K562 (cell line): ENCODE results near the gene CABYR. TPM values are rescaled to one million over a fixed set of nuclear protein-coding genes. Genes with fewer than 3 reads are reported as not detected.

Experiments used
- ATAC-seq: fragments of 200-7000 bp; cut with Tn5 transposase; 3 replicates; pipeline ENCODE4 v1.9.1; 2020; ENCODE audit warnings: moderate library complexity
- BruUV-seq: library from RNA; stranded (reverse); fragments of 400-500 nt; replicated peaks from 2 replicates; lab custom pipeline; 2021; lab: Mats Ljungman, UMichigan
- CTCF ChIA-PET: fragments of 300-600 bp; formaldehyde crosslinking; extraction: SDS; loops from one replicate; lab custom pipeline; 2021; ENCODE audit warnings: low intra/inter-chr PET ratio; lab: Yijun Ruan, JAX
- POLR2A ChIA-PET: fragments of 300-600, 350-650 bp; sonication (Branson Sonifier 250); formaldehyde crosslinking; extraction: SDS; loops from one replicate; lab custom pipeline; 2021; ENCODE audit warnings: antibody characterized with exemption, inconsistent platforms; lab: Yijun Ruan, JAX
- DNase-seq, 4 experiments: peaks; one replicate each; pipeline versions ENCODE4 v3.0.0 to v3.0.0-alpha.2; 2011 to 2018; ENCODE audit warnings: low spot score in 3 of 4, mixed read lengths in 3 of 4; ENCODE audit errors: extremely low read depth in 1 of 4
- FAIRE-seq: peaks from 2 replicates; lab custom pipeline; 2011; peaks lifted over from hg19 to GRCh38; lab: Jason Lieb, UNC
- H2AFZ ChIP-seq: 2 replicates; pipeline ENCODE4 v1.6.0; 2011; ENCODE audit warnings: low read depth, low read length, control low read depth, inconsistent platforms
- H3K27ac ChIP-seq: fragments of 200-600 bp; 3 replicates; pipeline ENCODE4 v1.8.0; 2011; ENCODE audit warnings: low read depth, mild to moderate bottlenecking, control low read depth, inconsistent platforms, low read length, moderate library complexity, mixed read lengths; ENCODE audit errors: extremely low read depth
- H3K27me3 ChIP-seq, 2 experiments: fragments of 300-600 bp in 1 of 2; 2 replicates in 1 of 2; 3 replicates in 1 of 2; pipeline versions ENCODE4 v1.6.0 to v1.8.0; 2011; ENCODE audit warnings: inconsistent platforms in 2 of 2, low read length in 2 of 2, mild to moderate bottlenecking in 1 of 2, mixed read lengths in 1 of 2, moderate library complexity in 1 of 2; ENCODE audit not compliant: control insufficient read depth in 2 of 2, insufficient read depth in 2 of 2
- H3K36me3 ChIP-seq: fragments of 300-600 bp; 3 replicates; pipeline ENCODE4 v1.8.0; 2011; ENCODE audit warnings: mild to moderate bottlenecking, low read length, inconsistent platforms; ENCODE audit not compliant: control insufficient read depth, insufficient read depth
- H3K4me1 ChIP-seq, 2 experiments: fragments of 200-600 bp in 1 of 2; replicated peaks in 1 of 2; 2 replicates in 1 of 2; 3 replicates in 1 of 2; pipeline versions ENCODE4 v1.5.1 to v1.8.0; 2011; ENCODE audit warnings: inconsistent platforms in 2 of 2, low read length in 2 of 2, mild to moderate bottlenecking in 1 of 2, mixed read lengths in 1 of 2, moderate library complexity in 1 of 2; ENCODE audit not compliant: control insufficient read depth in 2 of 2, insufficient read depth in 2 of 2
- H3K4me2 ChIP-seq: 2 replicates; pipeline ENCODE4 v1.6.1; 2011; ENCODE audit warnings: low read length, control low read depth, inconsistent platforms, mixed read lengths; ENCODE audit not compliant: insufficient read depth
- H3K4me3 ChIP-seq: fragments of 200-600 bp; sonication (generic), shearing (Covaris generic); 2 replicates; pipeline ENCODE4 v1.5.1; 2016; ENCODE audit warnings: control low read depth, inconsistent platforms
- H3K79me2 ChIP-seq: fragments of 200-600 bp; 3 replicates; pipeline ENCODE4 v1.8.0; 2011; ENCODE audit warnings: low read length, inconsistent platforms; ENCODE audit not compliant: control insufficient read depth, insufficient read depth
- H3K9ac ChIP-seq, 2 experiments: 2 replicates each; pipeline versions ENCODE4 v1.6.0 to v1.6.1; 2011; ENCODE audit warnings: low read depth in 2 of 2, low read length in 2 of 2, control low read depth in 1 of 2, inconsistent platforms in 1 of 2, mild to moderate bottlenecking in 1 of 2, mixed read lengths in 1 of 2; ENCODE audit not compliant: insufficient read depth in 1 of 2
- H3K9me1 ChIP-seq: one replicate; pipeline ENCODE4 v1.6.0; 2011; ENCODE audit warnings: inconsistent platforms, mild to moderate bottlenecking, low read length, moderate library complexity; ENCODE audit not compliant: control insufficient read depth, insufficient read depth
- H3K9me3 ChIP-seq: replicated peaks from 2 replicates; pipeline ENCODE4 v1.5.1; 2011; ENCODE audit warnings: low read depth, low read length, inconsistent platforms; ENCODE audit not compliant: control insufficient read depth, insufficient read depth
- H4K20me1 ChIP-seq: replicated peaks from 2 replicates; pipeline ENCODE4 v1.6.1; 2011; ENCODE audit warnings: low read length, inconsistent platforms, mixed read lengths; ENCODE audit not compliant: control insufficient read depth, insufficient read depth
- ARID2 ChIP-seq: fragments of 450-650 bp; IDR thresholded peaks from 2 replicates; pipeline ENCODE4 v1.6.1; 2017; ENCODE audit warnings: antibody characterized with exemption, mild to moderate bottlenecking
- ATF3 ChIP-seq, 2 experiments: fragments of 450-650 bp in 1 of 2; sonication (generic) in 1 of 2; formaldehyde crosslinking in 1 of 2; IDR thresholded peaks in 1 of 2; conservative IDR thresholded peaks in 1 of 2; 2 replicates each; pipeline versions ENCODE4 v1.6.1 to v1.8.1; 2016 to 2023; ENCODE audit warnings: mild to moderate bottlenecking in 2 of 2, moderate library complexity in 2 of 2, inconsistent platforms in 1 of 2, missing genetic modification reagents in 1 of 2
- DNMT1 ChIP-seq: fragments of 450-650 bp; IDR thresholded peaks from 2 replicates; pipeline ENCODE4 v1.6.1; 2016; ENCODE audit warnings: antibody characterized with exemption, mild to moderate bottlenecking
- ESRRB ChIP-seq: fragments of 250-450 bp; sonication (Bioruptor Pico); IDR thresholded peaks from 2 replicates; pipeline ENCODE4 v1.5.0; 2020; ENCODE audit warnings: mild to moderate bottlenecking, moderate library complexity, borderline replicate concordance
- GABPB1 ChIP-seq: sonication (generic); formaldehyde crosslinking; IDR thresholded peaks from 2 replicates; pipeline ENCODE4 v1.8.0; 2022; ENCODE audit warnings: mild to moderate bottlenecking, missing genetic modification reagents
- HLTF ChIP-seq: fragments of 450-650 bp; IDR thresholded peaks from 2 replicates; pipeline ENCODE4 v1.6.1; 2016
- IRF2 ChIP-seq: sonication (generic); formaldehyde crosslinking; IDR thresholded peaks from 2 replicates; pipeline ENCODE4 v1.8.1; 2022; ENCODE audit warnings: mild to moderate bottlenecking, missing genetic modification reagents
- NCOA4 ChIP-seq: fragments of 450-650 bp; IDR thresholded peaks from 2 replicates; pipeline ENCODE4 v1.6.1; 2018; ENCODE audit warnings: mild to moderate bottlenecking; ENCODE audit not compliant: partially characterized antibody
- PPARD ChIP-seq: fragments of 250-450 bp; sonication (Bioruptor Pico); IDR thresholded peaks from 2 replicates; pipeline ENCODE4 v1.8.0; 2022; ENCODE audit warnings: inconsistent platforms, mild to moderate bottlenecking, moderate library complexity
- RUNX1 ChIP-seq: sonication (generic); IDR thresholded peaks from 2 replicates; pipeline ENCODE4 v1.6.1; 2016; ENCODE audit warnings: antibody characterized with exemption, low read depth
- SREBF2 ChIP-seq: sonication (generic); formaldehyde crosslinking; IDR thresholded peaks from 2 replicates; pipeline ENCODE4 v1.4.0; 2020; ENCODE audit warnings: mild to moderate bottlenecking, missing genetic modification reagents
- TBP ChIP-seq: optimal IDR thresholded peaks from 2 replicates; pipeline ENCODE3; 2011; ENCODE audit warnings: low read depth, low read length, improper control_type of control experiment
- TEAD1 ChIP-seq, 2 experiments: fragments of 450-650 bp in 1 of 2; sonication (generic) in 1 of 2; formaldehyde crosslinking; IDR thresholded peaks; 2 replicates each; pipeline versions ENCODE4 v1.4.0 to v1.8.0; 2020 to 2022; ENCODE audit warnings: mild to moderate bottlenecking in 2 of 2, missing genetic modification reagents in 1 of 2
- ZC3H11A ChIP-seq: IDR thresholded peaks from 2 replicates; pipeline ENCODE4 v1.6.1; 2012; ENCODE audit warnings: low read depth, low read length, improper control_type of control experiment
- ZC3H8 ChIP-seq: fragments of 450-650 bp; IDR thresholded peaks from 2 replicates; pipeline ENCODE4 v1.6.1; 2017
- ZNF24 ChIP-seq: fragments of 450-650 bp; IDR thresholded peaks from 2 replicates; pipeline ENCODE4 v1.6.1; 2016
- ZNF316 ChIP-seq: fragments of 450-650 bp; IDR thresholded peaks from 2 replicates; pipeline ENCODE4 v1.6.1; 2016
- ZNF551 ChIP-seq: fragments of 250-450 bp; sonication (Bioruptor Pico); IDR thresholded peaks from 2 replicates; pipeline ENCODE4 v1.5.0; 2021; ENCODE audit warnings: mild to moderate bottlenecking, moderate library complexity
- WGBS: fragments of 100-300 bp; shearing (Covaris generic); methylation state at CpG from one replicate; pipeline ENCODE4 v1.1.6; 2016; ENCODE audit warnings: low coverage, mixed read lengths; ENCODE audit not compliant: insufficient coverage; ENCODE audit errors: missing lambda C conversion rate; 5-methylcytosine and 5-hydroxymethylcytosine counted together
- in situ Hi-C: fragments of 300-500 bp; cut with MboI; formaldehyde crosslinking; loops from 4 replicates; pipeline ENCODE4 v1.15.0; 2018; ENCODE audit warnings: inconsistent platforms, mixed read lengths
- intact Hi-C: fragments of 100-400 bp; cut with micrococcal nuclease; formaldehyde crosslinking; loops from 2 replicates; pipeline ENCODE4 v1.14.2; 2022
- polyA plus RNA-seq, 8 experiments: library from polyadenylated mRNA; depleted of rRNA in 4 of 8; stranded (reverse) in 5 of 8; unstranded in 3 of 8; fragments of >200 nt; fragmentation: Nextera tagmentation in 2 of 8; fragmentation: Illumina TruSeq in 1 of 8; extraction: Ambion mirVana in 2 of 8; extraction: Trizol in 1 of 8; gene quantifications; 2 replicates each; pipeline versions ENCODE4 v1.2.1 to v1.2.3, GENCODE V29; 2011 to 2014; ENCODE audit warnings: inconsistent platforms in 1 of 8, missing spikeins in 1 of 8
- total RNA-seq, 7 experiments: library from RNA; depleted of rRNA in 6 of 7; stranded (reverse); fragments of >200 nt in 6 of 7; fragmentation: Illumina TruSeq in 2 of 7; extraction: Trizol in 2 of 7; gene quantifications; 2 replicates each; pipeline versions ENCODE4 v1.2.1 to v1.2.3, GENCODE V29; 2011 to 2021; ENCODE audit warnings: low replicate concordance in 1 of 7

CABYR gene
- total and polyA plus RNA-seq, 9 of the 15 experiments (the other 6 are each of a cell fraction or from before 2014, with no cell fraction given), result not detected

GRCh38 chr18:24103320-24104021 lies 35.4 kb upstream of the CABYR start (continued):
- TF ChIP-seq ZNF551 (CRISPR knock-in tag) (no peak), PPARD (CRISPR knock-in tag) (no peak), HLTF (no peak)
- TF ChIP-seq, all 486 proteins: peak for 0

- no TSS peak for BruUV-seq
- no peaks in the 10 kb centered on the region for H3K4me1 ChIP-seq
- POLR2A ChIA-PET, result interaction anchor here (0.6 to 0.8 kb wide), 2 partner anchors 16 to 109 kb away, joined by 3 read pairs; no protein-coding TSS in a partner anchor
Measured at GRCh38 chr18:24104486-24104885, 34.4 kb upstream of the CABYR start.

More at GRCh38 chr18:24104486-24104885, 34.4 kb upstream of the CABYR start:
- H3K9me3 ChIP-seq, result no peaks in the 10 kb centered on the region
- TF ChIP-seq ZC3H11A (no peak), RUNX1 (no peak), GABPB1 (no peak), TBP (no peak), ESRRB (CRISPR knock-in tag) (no peak), SREBF2 (no peak), ARID2 (no peak), ZC3H8 (no peak), IRF2 (CRISPR knock-in tag) (no peak), ZNF316 (no peak), HLTF (no peak), ZNF24 (no peak), DNMT1 (no peak), ATF3 (IDR thresholded peaks at IDR 0.05) (no peak), ATF3 (CRISPR knock-in tag; conservative IDR thresholded peaks at IDR 0.05) (no peak), NCOA4 (no peak), TEAD1 (CRISPR knock-in tag; IDR thresholded peaks at IDR 0.05) (no peak)
- TF ChIP-seq, all 486 proteins: peak for 0
- intact Hi-C loops (no loop called here), in situ Hi-C loops (no loop called here)
- DNase-seq, result no peak
- Histone ChIP-seq H3K79me2 (no peaks in the 10 kb centered on the region), H3K9ac (no peak overlapping the region), H3K4me2 (no peak overlapping the region), H3K27me3 (no peaks in the 10 kb centered on the region), H3K4me3 (no peak overlapping the region), H3K36me3 (no peaks in the 10 kb centered on the region), H4K20me1 (no peaks in the 10 kb centered on the region), H3K9me1 (no peaks in the 10 kb centered on the region), H2AFZ (no peak overlapping the region), H3K27ac (no peak overlapping the region)
- FAIRE-seq, result no peak
- 0% methylated on average over 4 of the region's 4 CpGs for WGBS
- CTCF ChIA-PET, result no interaction called here
- ATAC-seq, result no peak
